CD4-positive, alpha-beta T cell treated with Interferon gamma for 1 hour (primary cell): ENCODE data around the gene BEX4.
A peak's percentile ranks its signal among the peaks of the same experiment; 100 is the strongest.
"Not testable (repeated sequence)": the region's sequence is repeated elsewhere in the genome, so short reads cannot be mapped to it uniquely, and the experiment has no call there.

Experiments
- DNase-seq: peaks from one replicate; pipeline ENCODE4 v3.0.0-alpha.2; 2020

BEX4 gene, protein sequence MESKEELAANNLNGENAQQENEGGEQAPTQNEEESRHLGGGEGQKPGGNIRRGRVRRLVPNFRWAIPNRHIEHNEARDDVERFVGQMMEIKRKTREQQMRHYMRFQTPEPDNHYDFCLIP

GRCh38 chrX:103214870-103215424, at the start of gene BEX4:
TSS of gene BEX4 (plus strand) at chrX:103215108. CDS start at chrX:103216154, 1,046 bp downstream.
- peak; percentile 83 for DNase-seq

DNA sequence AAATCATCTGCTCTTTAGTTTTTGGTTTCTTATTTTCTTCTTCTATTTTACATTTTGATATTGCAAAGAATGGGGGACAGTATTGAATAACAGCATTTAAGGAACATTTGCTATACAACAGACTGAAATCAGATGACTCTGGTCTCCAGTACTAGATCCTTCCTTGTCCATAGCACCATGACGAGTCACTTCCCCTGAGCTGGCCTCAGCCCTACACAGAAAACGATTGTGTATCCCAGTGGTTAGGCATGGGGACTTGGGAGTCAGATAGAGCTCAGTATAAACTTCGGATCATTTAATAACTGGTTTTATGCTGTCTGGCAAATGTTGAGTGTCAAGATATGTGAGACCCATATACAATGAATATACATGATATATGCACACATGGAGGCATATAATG, 44.7 kb upstream of the BEX4 start:
- no peak for DNase-seq

- DNase-seq: no peak
These were observed 43.6 kb upstream of the BEX4 start for GRCh38 chrX:103171353-103171752.

DNA sequence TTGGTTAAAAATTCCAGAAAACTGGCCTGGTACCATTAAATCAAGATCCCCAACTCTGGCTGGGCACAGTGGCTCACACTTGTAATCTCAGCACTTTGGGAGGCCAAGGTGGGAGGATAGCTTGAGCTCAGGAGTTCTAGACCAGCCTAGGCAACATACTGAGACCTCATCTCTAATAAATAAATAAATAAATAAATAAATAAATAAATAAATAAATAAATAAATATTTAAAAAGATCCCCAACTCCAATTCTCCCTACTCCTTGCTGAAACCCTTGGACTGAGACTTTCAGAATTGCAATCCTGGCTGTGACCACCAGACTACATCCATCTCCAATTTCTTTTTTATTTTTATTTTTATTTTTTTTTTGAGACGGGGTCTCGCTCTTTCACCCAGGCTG, 39.7 kb upstream of the BEX4 start:
- DNase-seq: not testable (repeated sequence)

DNA sequence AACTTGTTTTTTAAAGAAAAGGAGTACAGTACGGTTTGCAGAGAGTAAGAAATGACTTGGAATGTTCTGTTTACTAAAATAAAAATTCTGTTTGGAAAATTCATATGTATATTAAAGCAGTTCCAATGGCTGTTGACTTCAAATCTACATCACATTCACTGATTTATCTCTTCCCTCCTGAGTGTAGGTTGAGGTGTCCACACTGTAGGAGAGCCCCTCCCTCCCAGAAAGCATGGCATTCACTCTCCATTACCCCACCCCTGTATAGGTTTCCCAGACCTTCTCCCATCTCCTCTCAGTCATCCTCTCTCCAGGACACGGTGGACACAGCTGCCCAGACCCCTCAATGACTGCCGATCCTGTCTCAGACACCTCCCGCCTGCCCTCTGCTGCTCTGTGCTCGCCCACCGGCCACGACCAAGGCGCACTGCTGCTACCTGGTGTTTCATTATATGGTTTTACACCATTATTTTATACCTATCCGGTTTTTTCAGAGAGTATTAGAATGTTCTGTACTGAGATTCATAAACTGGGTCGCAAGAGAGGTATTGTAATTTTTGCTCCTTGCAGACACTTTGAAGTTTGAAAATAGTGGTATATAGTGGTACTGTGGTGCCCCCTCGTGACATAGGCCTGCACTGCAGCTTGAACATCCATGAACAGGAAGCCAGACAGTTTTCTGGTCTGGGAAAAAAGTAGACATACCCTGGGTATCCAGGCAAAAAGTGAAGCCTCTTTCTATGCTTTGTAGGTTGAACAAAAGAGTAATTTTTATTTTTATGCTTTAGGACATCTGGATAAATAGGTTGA, 38.8 kb upstream of the BEX4 start:
- DNase-seq: peak; percentile 18

GRCh38 chrX:103177556-103177955, 37.4 kb upstream of the BEX4 start:
- no peak for DNase-seq

GRCh38 chrX:103183912-103184311, 31.0 kb upstream of the BEX4 start:
- no peak for DNase-seq

DNA sequence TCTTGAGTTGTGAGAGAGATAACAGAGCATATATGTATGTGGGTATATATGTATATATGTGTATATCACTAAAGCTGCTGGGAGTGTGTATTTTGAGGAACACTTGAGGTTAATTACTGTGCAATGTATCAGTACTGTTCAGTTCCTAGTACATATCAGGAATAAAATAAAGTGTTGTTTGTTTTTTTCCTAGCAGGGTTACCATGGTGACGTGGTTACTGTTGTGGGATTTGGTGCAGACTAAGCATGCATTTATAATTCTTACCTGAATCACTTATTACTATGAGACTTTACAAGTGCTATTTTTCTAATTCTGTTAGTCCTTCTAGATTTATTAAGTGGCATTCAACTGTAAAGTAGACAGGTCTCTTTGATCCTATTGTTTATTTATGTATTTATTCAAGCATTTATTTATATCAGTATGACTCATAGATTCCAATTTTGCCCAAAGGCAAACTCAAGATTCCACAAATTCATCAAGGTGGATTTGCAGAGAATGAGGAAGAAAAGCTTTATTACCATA, 26.9 kb upstream of the BEX4 start:
- no peak for DNase-seq

DNA sequence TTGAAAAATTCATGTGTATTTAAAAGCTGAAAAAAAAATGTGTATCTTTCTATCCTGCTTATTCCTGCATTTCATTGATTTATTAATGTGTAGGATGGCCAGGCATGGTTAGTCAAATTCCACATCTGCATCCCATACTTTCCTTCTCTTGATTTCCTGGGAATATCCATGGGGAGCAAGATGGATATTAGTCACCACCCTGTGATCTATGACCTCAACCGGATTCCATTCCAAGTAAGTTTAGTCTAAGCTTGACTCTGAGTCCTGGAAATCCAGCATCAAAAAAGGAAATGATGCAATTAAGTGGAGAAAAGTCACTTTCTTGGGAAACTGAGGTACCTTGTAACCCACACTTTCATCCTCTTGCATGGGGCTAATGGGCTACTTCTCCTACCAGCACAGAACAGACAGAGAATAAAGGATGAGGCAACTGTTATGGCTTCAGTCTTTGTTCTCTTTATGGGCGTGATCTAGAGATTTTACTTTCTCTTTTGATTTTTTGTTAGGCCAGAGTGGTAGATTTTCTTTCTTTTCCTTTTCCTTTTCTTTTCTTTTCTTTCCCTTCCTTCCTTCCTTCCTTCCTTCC, 17.1 kb upstream of the BEX4 start:
- DNase-seq: no peak

GRCh38 chrX:103198668-103199067, 16.2 kb upstream of the BEX4 start:
- DNase-seq: not testable (repeated sequence)

- no peak for DNase-seq
These were observed 13.9 kb upstream of the BEX4 start for GRCh38 chrX:103201041-103201440.

DNA sequence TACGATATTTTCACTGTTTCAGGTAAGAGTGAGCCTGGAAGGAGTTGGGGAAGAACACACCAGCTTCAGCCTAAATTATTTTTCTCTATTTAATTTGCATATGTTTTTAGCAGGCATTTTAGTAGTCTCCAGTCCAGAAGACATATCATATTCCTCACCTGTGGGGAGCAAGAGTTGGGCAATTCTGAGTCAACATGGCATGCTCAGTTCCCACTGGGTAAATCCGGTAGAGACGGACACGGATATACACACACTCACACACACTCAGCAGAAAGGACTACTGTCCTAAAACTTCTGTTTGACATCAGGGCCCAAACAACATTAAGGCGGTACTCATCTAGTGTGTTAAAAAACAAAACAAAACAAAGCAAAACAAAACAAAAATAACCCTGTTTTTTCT, 4.9 kb upstream of the BEX4 start:
- no peak for DNase-seq

DNA sequence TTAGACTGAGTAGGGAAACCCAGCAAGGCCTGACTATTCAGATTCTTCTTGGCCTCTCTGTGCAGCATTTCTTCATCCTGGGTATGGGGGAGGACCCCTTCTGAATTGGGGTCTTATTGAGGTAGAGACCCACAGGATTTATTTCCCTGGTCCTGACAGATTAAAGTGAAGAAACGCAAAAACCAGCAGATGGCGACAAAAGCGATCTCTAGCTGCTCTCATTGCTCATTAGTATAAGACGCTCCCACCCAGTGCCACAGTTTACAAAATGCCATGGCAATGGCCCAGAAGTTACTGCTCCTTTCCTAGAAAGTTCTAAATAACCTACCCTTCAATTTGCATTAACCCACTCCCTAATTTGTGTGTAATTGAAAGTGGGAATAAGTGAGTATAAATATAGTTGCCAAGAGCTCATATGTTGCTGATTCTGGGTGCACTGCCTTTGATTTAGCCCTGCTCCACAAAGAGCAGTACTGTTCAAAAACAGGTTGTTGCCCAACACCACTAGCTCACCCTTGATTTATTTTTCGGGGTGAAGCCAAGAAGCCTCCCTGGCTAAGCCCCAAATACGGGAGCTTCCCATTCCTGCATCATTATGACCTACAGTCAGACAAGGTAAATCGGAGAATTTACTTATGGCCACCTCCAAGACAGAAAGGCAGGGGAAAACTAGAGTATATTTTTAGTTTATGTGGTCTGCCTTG, 3.7 kb upstream of the BEX4 start:
- peak; percentile 22 for DNase-seq

GRCh38 chrX:103212749-103213457, 2.0 kb upstream of the BEX4 start:
- no peak for DNase-seq

GRCh38 chrX:103215425-103215991, 600 bp downstream of the BEX4 start:
- peak; percentile 25 for DNase-seq

DNA sequence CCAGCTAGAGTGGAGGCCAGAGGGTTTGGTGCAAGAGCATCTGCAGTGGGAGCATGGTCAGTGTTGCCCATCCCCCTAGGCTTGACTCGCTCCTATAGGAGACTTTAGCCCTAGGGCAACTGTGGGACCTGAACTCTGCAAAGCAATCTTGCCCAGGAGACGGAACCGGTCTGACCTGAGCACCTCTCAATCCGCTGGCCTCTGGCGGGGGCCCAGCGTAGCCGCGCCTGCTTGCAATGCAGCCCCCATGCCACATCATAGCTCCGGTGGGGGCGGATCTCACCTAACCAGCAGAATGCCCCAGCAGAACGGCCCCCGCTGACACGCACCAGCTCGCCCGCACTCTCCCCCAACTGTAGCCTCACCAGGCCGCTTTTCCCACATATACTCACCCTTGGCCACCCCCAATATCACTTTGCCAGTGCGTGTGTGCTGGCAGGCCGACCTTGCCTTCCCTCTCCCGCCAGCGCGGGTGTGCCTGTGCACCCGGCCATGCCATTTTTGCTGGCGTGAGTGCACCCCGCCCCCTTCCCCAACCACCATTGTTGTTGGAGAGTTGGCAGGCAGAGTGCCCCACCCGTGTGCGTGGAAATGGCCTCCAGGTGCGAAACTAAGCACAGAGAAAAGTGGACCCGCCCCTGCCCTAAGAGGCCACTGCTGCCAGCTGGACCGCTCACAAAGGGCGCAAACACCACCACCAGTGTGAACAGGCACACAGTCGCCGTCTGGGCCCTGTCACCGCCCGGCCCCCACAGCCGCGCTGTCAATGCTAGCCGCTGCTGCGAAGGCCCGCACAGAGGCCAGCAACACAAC, 5.8 kb downstream of the BEX4 start:
- DNase-seq: no peak

DNA sequence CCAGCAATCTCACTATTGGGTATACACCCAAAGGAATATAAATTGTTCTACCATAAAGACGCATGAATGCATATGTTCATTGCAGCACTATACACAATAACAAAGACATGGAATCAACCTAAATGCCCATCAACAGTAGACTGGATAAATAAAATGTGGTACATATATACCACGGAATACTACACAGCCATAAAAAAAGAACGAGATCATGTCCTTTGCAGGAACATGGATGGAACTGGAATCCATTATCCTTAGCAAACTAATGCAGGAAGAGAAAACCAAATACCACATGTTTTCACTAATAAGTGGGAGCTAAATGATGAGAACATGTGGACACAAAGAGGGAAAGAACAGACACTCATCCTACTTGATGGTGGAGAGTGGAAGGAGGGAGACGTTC, 11.0 kb downstream of the BEX4 start:
- DNase-seq: not testable (repeated sequence)

GRCh38 chrX:103233263-103233662, 18.4 kb downstream of the BEX4 start:
- DNase-seq: no peak

DNA sequence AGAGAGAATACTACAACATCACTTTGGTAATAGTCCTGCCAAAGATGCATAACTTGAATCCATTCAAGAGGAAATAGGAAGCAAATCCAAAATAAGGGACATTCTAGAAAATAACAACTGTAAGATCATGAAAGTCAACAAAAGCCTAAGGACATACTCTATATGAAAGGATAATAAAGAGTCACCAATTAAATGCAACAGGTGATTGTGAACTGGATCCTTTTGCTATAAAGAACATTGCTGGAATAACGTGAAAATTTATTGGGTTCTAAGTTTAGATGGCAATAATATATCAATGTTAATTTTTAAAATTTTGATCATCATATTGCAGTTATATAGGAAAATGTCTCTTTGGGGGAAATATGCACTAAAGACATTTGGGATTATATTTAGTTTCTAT, 20.0 kb downstream of the BEX4 start:
- no peak for DNase-seq

- not testable (repeated sequence) for DNase-seq
These were observed 20.7 kb downstream of the BEX4 start for GRCh38 chrX:103235608-103236007.

DNA sequence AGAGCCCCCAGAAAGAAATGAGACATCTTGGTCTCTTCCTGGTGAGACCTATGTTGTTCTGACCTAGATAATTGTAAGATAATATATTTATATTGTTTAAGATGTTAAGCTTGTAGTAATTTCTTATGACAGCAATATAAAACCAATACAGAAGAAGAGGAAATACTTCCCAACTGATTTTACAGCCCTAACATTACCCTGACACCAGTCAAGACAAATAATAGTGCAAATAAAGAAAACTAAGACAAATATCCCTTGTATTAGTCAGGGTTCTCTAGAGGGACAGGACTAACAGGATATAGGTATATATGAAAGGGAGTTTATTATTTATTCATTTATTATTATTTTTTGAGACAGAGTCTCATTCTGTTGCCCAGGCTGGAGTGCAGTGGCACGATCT, 21.4 kb downstream of the BEX4 start:
- DNase-seq: no peak
